Measurements from ENCODE around the gene PLAAT2. TPM values are rescaled to one million over a fixed set of nuclear protein-coding genes. Genes with fewer than 3 reads are reported as not detected.

Gene PLAAT2
- total and polyA plus RNA-seq, 8 donors: 5.0 to 6.0 TPM; not detected in 6

GRCh38 chr11:63511048-63511748, 52.0 kb downstream of the PLAAT2 start:
- ATAC-seq (no peak), DNase-seq (no peak)
- peaks cover 0 to 10% of the 10 kb centered on the region in 2 donors for H3K36me3 ChIP-seq
- no peak overlapping the region for H3K27ac ChIP-seq
- H3K27me3 ChIP-seq: no peaks in the 10 kb centered on the region
- no peak for TF ChIP-seq CTCF (IDR thresholded peaks at IDR 0.05)
- H3K9me3 ChIP-seq: no peaks in the 10 kb centered on the region
- intact Hi-C loops (cut with DNase I): no loop called here
- peaks cover 0 to 21% of the 10 kb centered on the region in 2 donors for H3K4me1 ChIP-seq
- no peak overlapping the region for H3K4me3 ChIP-seq

GRCh38 chr11:63510360-63511047, 52.7 kb downstream of the PLAAT2 start:
- H3K27ac ChIP-seq: no peak overlapping the region
- H3K4me1 ChIP-seq: peaks cover 0 to 28% of the 10 kb centered on the region in 2 donors
- TF ChIP-seq CTCF (IDR thresholded peaks at IDR 0.05): no peak
- no peaks in the 10 kb centered on the region for H3K27me3 ChIP-seq
- ATAC-seq (peak; percentile 73), DNase-seq (peak in 1 of 4 donors; percentile 37)
- H3K4me3 ChIP-seq: no peak overlapping the region
- peaks cover 0 to 10% of the 10 kb centered on the region in 2 donors for H3K36me3 ChIP-seq
- intact Hi-C loops (cut with DNase I): no loop called here
- no peaks in the 10 kb centered on the region for H3K9me3 ChIP-seq

- Histone ChIP-seq H3K4me1 (peaks cover 0 to 46% of the 10 kb centered on the region in 2 donors), H3K36me3 (peaks cover 0 to 6% of the 10 kb centered on the region in 2 donors), H3K27me3 (no peaks in the 10 kb centered on the region), H3K4me3 (no peak overlapping the region), H3K27ac (no peak overlapping the region), H3K9me3 (no peaks in the 10 kb centered on the region)
- TF ChIP-seq CTCF (IDR thresholded peaks at IDR 0.05): no peak
- intact Hi-C loops (cut with DNase I): no loop called here
- DNase-seq (peak in 1 of 4 donors; percentile 73), ATAC-seq (no peak)
Measured at GRCh38 chr11:63508745-63509144, 54.4 kb downstream of the PLAAT2 start.

GRCh38 chr11:63508009-63508408, 55.2 kb downstream of the PLAAT2 start:
- peak; percentile 15 to 44 for TF ChIP-seq CTCF (IDR thresholded peaks at IDR 0.05)
- DNase-seq (peak in 1 of 4 donors; percentile 33), ATAC-seq (peak; percentile 81)
- Histone ChIP-seq H3K9me3 (no peaks in the 10 kb centered on the region), H3K36me3 (peaks cover 0 to 3% of the 10 kb centered on the region in 2 donors), H3K27ac (peak overlapping the region in 1 of 2 donors; percentile 86), H3K4me1 (peaks cover 0 to 52% of the 10 kb centered on the region in 2 donors), H3K27me3 (no peaks in the 10 kb centered on the region), H3K4me3 (no peak overlapping the region)
- intact Hi-C loops (cut with DNase I): no loop called here

- Histone ChIP-seq H3K36me3 (peaks cover 0 to 3% of the 10 kb centered on the region in 2 donors), H3K27ac (peak overlapping the region in 1 of 2 donors; percentile 86), H3K4me1 (peaks cover 0 to 57% of the 10 kb centered on the region in 2 donors), H3K9me3 (no peaks in the 10 kb centered on the region), H3K27me3 (no peaks in the 10 kb centered on the region), H3K4me3 (no peak overlapping the region)
- TF ChIP-seq CTCF (IDR thresholded peaks at IDR 0.05): no peak
- DNase-seq (no peak), ATAC-seq (no peak)
- intact Hi-C loops (cut with DNase I): no loop called here
Measured at GRCh38 chr11:63507511-63507910, 55.7 kb downstream of the PLAAT2 start.
